SK-N-SH treated with all-trans-retinoic acid at 6 μM for 48 hours (cell line): ENCODE results near the gene EGFL8.

Experiments used
- ATAC-seq: fragments of 200-7000 bp; cut with Tn5 transposase; 3 replicates; pipeline ENCODE4 v1.9.1; 2020; ENCODE audit warnings: mild to moderate bottlenecking, moderate library complexity
- ARNTL ChIP-seq: fragments of 450-650 bp; formaldehyde crosslinking; IDR thresholded peaks from 2 replicates; pipeline ENCODE4 v1.5.0; 2020; ENCODE audit warnings: low read depth, mild to moderate bottlenecking, moderate library complexity, borderline replicate concordance
- BACH2 ChIP-seq: fragments of 250-450 bp; sonication (Bioruptor Pico); IDR thresholded peaks from 2 replicates; pipeline ENCODE4 v1.9.0; 2021; ENCODE audit warnings: mild to moderate bottlenecking, borderline replicate concordance
- CSDC2 ChIP-seq: fragments of 250-450 bp; sonication (Bioruptor Pico); IDR thresholded peaks from 2 replicates; pipeline ENCODE4 v1.5.0; 2020; ENCODE audit warnings: mild to moderate bottlenecking, moderate library complexity
- ESRRG ChIP-seq: fragments of 250-450 bp; sonication (Bioruptor Pico); IDR thresholded peaks from 2 replicates; pipeline ENCODE4 v1.6.1; 2021; ENCODE audit warnings: mild to moderate bottlenecking
- GLIS3 ChIP-seq: fragments of 250-450 bp; sonication (Bioruptor Pico); IDR thresholded peaks from 2 replicates; pipeline ENCODE4 v1.5.0; 2020; ENCODE audit warnings: mild to moderate bottlenecking, moderate library complexity
- ISL1 ChIP-seq: fragments of 250-450 bp; sonication (Bioruptor Pico); IDR thresholded peaks from 2 replicates; pipeline ENCODE4 v2.1.2; 2022; ENCODE audit warnings: mild to moderate bottlenecking, moderate library complexity
- OSR1 ChIP-seq: fragments of 250-450 bp; sonication (Bioruptor Pico); IDR thresholded peaks from 2 replicates; pipeline ENCODE4 v1.8.0; 2022; ENCODE audit warnings: moderate library complexity, mild to moderate bottlenecking, inconsistent platforms
- PPARA ChIP-seq: fragments of 250-450 bp; sonication (Bioruptor Pico); IDR thresholded peaks from 2 replicates; pipeline ENCODE4 v1.5.0; 2020; ENCODE audit warnings: mild to moderate bottlenecking, borderline replicate concordance
- RARB ChIP-seq: fragments of 250-450 bp; sonication (Bioruptor Pico); IDR thresholded peaks from 2 replicates; pipeline ENCODE4 v1.8.0; 2021; ENCODE audit warnings: mild to moderate bottlenecking, moderate library complexity
- SNAI2 ChIP-seq: fragments of 250-450 bp; sonication (Bioruptor Pico); IDR thresholded peaks from 2 replicates; pipeline ENCODE4 v1.5.0; 2020; ENCODE audit warnings: mild to moderate bottlenecking, moderate library complexity
- TCF4 ChIP-seq: fragments of 250-450 bp; sonication (Bioruptor Pico); IDR thresholded peaks from 2 replicates; pipeline ENCODE4 v1.8.0; 2021; ENCODE audit warnings: mild to moderate bottlenecking, moderate library complexity, borderline replicate concordance
- TOX ChIP-seq: fragments of 250-450 bp; sonication (Bioruptor Pico); IDR thresholded peaks from 2 replicates; pipeline ENCODE4 v1.8.0; 2021; ENCODE audit warnings: mild to moderate bottlenecking, moderate library complexity, borderline replicate concordance
- ZC3H10 ChIP-seq: fragments of 250-450 bp; sonication (Bioruptor Pico); IDR thresholded peaks from 2 replicates; pipeline ENCODE4 v1.5.1; 2021; ENCODE audit warnings: mild to moderate bottlenecking, moderate library complexity
- ZFP3 ChIP-seq: fragments of 250-450 bp; sonication (Bioruptor Pico); IDR thresholded peaks from 2 replicates; pipeline ENCODE4 v1.5.0; 2020; ENCODE audit warnings: mild to moderate bottlenecking, moderate library complexity
- ZFP30 ChIP-seq: fragments of 450-650 bp; formaldehyde crosslinking; IDR thresholded peaks from 2 replicates; pipeline ENCODE4 v1.5.0; 2022; ENCODE audit warnings: mild to moderate bottlenecking, moderate library complexity
- ZNF565 ChIP-seq: fragments of 450-650 bp; formaldehyde crosslinking; conservative IDR thresholded peaks from 2 replicates; pipeline ENCODE4 v1.5.0; 2020; ENCODE audit warnings: low read depth, mild to moderate bottlenecking, moderate library complexity
- ZNF70 ChIP-seq: fragments of 450-650 bp; formaldehyde crosslinking; IDR thresholded peaks from 2 replicates; pipeline ENCODE4 v1.5.0; 2020; ENCODE audit warnings: mild to moderate bottlenecking, moderate library complexity
- ZNF8 ChIP-seq: fragments of 450-650 bp; formaldehyde crosslinking; IDR thresholded peaks from 2 replicates; pipeline ENCODE4 v1.5.0; 2020; ENCODE audit warnings: mild to moderate bottlenecking, moderate library complexity
- TF ChIP-seq, protein P1 (sequence below): fragments of 250-450 bp; sonication (Bioruptor Pico); IDR thresholded peaks from 2 replicates; pipeline ENCODE4 v1.5.1; 2020; ENCODE audit warnings: low read depth, mild to moderate bottlenecking, moderate library complexity
- TF ChIP-seq, protein P2 (sequence below): fragments of 250-450 bp; sonication (Bioruptor Pico); IDR thresholded peaks from 2 replicates; pipeline ENCODE4 v1.8.0; 2021; ENCODE audit warnings: low read depth, mild to moderate bottlenecking, moderate library complexity, borderline replicate concordance
- TF ChIP-seq, protein P3 (sequence below): fragments of 250-450 bp; sonication (Bioruptor Pico); IDR thresholded peaks from 2 replicates; pipeline ENCODE4 v1.5.0; 2020; ENCODE audit warnings: mild to moderate bottlenecking, moderate library complexity
- TF ChIP-seq, protein P4 (sequence below): fragments of 250-450 bp; sonication (Bioruptor Pico); IDR thresholded peaks from 2 replicates; pipeline ENCODE4 v1.8.0; 2020; ENCODE audit warnings: mild to moderate bottlenecking, moderate library complexity, borderline replicate concordance

The EGFL8 gene

DNA sequence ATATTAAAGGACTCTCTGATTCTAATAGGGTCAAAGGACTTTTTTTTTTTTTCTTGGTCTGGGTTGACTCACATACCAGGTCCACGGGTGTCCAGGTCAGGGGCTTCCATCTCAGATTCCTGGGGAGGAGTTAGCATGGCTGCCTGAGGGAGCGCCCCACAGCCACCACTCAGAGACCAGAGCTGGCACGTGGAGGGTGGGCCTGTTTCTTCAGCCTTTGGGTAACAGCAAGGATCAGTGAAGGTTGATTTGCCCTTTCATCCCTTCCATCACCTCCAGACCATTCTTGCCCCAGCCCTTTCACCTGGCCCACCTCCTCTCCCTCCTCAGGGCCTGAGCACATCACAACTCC lies 33.9 kb downstream of the EGFL8 start:
- TF ChIP-seq ISL1 (CRISPR knock-in tag) = no peak
- no peak for TF ChIP-seq ZFP30 (CRISPR knock-in tag)
- TF ChIP-seq RARB (CRISPR knock-in tag) = no peak
- no peak for TF ChIP-seq ZNF8
- no peak for TF ChIP-seq OSR1 (CRISPR knock-in tag)
- TF ChIP-seq, protein P1, sequence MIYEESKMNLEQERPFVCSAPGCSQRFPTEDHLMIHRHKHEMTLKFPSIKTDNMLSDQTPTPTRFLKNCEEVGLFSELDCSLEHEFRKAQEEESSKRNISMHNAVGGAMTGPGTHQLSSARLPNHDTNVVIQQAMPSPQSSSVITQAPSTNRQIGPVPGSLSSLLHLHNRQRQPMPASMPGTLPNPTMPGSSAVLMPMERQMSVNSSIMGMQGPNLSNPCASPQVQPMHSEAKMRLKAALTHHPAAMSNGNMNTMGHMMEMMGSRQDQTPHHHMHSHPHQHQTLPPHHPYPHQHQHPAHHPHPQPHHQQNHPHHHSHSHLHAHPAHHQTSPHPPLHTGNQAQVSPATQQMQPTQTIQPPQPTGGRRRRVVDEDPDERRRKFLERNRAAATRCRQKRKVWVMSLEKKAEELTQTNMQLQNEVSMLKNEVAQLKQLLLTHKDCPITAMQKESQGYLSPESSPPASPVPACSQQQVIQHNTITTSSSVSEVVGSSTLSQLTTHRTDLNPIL (CRISPR knock-in tag) = no peak
- TF ChIP-seq ARNTL (CRISPR knock-in tag) = no peak
- TF ChIP-seq TOX (CRISPR knock-in tag) = no peak
- no peak for TF ChIP-seq ZC3H10 (CRISPR knock-in tag)
- TF ChIP-seq SNAI2 = no peak
- TF ChIP-seq ESRRG (CRISPR knock-in tag) = no peak
- TF ChIP-seq ZNF70 (CRISPR knock-in tag) = no peak
- ATAC-seq = no peak

DNA sequence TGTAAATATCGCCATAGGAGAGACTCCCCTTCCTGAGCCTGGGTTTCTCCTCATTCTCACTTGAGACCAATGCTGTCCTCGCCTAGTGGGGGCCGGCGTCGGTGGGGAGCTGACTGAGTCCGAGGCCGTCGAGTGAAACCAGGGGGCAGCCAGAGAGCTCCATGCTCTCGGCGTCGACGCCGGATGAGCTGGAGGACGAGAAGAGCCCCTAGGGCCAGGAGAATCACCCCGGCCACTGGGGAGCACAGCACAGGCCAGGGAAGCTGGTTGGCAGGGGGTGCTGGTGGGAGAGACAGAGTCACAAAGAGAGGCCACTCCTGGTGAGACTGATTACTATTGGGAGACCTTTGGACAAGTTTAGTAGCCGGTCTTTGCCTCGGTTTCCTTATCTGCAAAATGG lies 34.5 kb downstream of the EGFL8 start:
- ATAC-seq = no peak
- TF ChIP-seq ZNF565 (CRISPR knock-in tag) (no peak), ZNF70 (CRISPR knock-in tag) (no peak), ZFP3 (CRISPR knock-in tag) (no peak), GLIS3 (no peak), ZFP30 (CRISPR knock-in tag) (no peak), TOX (CRISPR knock-in tag) (no peak), ARNTL (CRISPR knock-in tag) (no peak)
- TF ChIP-seq, protein P2, sequence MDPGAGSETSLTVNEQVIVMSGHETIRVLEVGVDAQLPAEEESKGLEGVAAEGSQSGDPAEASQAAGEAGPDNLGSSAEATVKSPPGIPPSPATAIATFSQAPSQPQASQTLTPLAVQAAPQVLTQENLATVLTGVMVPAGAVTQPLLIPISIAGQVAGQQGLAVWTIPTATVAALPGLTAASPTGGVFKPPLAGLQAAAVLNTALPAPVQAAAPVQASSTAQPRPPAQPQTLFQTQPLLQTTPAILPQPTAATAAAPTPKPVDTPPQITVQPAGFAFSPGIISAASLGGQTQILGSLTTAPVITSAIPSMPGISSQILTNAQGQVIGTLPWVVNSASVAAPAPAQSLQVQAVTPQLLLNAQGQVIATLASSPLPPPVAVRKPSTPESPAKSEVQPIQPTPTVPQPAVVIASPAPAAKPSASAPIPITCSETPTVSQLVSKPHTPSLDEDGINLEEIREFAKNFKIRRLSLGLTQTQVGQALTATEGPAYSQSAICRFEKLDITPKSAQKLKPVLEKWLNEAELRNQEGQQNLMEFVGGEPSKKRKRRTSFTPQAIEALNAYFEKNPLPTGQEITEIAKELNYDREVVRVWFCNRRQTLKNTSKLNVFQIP (CRISPR knock-in tag) = no peak
- TF ChIP-seq, protein P3, sequence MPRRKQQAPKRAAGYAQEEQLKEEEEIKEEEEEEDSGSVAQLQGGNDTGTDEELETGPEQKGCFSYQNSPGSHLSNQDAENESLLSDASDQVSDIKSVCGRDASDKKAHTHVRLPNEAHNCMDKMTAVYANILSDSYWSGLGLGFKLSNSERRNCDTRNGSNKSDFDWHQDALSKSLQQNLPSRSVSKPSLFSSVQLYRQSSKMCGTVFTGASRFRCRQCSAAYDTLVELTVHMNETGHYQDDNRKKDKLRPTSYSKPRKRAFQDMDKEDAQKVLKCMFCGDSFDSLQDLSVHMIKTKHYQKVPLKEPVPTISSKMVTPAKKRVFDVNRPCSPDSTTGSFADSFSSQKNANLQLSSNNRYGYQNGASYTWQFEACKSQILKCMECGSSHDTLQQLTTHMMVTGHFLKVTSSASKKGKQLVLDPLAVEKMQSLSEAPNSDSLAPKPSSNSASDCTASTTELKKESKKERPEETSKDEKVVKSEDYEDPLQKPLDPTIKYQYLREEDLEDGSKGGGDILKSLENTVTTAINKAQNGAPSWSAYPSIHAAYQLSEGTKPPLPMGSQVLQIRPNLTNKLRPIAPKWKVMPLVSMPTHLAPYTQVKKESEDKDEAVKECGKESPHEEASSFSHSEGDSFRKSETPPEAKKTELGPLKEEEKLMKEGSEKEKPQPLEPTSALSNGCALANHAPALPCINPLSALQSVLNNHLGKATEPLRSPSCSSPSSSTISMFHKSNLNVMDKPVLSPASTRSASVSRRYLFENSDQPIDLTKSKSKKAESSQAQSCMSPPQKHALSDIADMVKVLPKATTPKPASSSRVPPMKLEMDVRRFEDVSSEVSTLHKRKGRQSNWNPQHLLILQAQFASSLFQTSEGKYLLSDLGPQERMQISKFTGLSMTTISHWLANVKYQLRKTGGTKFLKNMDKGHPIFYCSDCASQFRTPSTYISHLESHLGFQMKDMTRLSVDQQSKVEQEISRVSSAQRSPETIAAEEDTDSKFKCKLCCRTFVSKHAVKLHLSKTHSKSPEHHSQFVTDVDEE (CRISPR knock-in tag) = no peak
- TF ChIP-seq, protein P1 (CRISPR knock-in tag) = no peak

DNA sequence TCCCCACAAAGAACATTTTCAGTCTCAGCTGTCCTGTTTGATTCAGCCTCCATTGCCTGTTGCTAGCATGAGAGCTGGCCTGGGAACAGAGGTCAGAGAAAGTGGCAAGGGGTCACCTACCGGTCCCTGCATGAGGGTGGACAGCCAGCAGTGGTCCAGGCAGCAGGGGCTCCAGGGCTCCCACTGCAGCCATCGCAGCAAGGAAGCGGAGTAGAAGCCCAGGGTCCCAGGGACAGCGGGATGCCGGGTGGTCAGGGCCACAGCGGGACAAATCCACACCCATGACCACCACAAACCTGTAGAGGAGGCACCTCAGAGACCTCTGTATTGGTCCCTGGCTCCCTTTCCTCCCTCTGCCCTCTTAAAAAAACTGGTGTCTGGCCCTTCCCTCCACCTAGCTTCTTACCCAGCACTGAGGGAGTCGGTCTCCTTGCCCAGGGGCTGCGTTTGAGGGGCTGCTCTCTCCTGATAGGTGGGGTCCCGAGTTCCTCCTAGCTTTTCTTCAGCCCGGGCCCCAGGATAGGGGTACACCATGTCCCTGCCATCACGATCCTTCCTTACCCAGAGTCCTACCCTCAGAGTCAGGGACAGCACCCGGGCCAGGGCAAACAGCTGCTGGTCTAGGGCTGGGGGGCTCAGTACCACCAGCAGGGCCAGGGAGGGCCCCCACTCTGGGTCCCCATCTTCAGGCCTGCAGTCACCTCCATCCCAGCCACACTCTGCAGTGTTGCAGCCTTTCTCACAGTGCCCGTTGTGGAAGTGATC lies 36.5 kb downstream of the EGFL8 start:
- no peak for ATAC-seq
- TF ChIP-seq ZNF70 (CRISPR knock-in tag) (no peak), OSR1 (CRISPR knock-in tag) (no peak), ISL1 (CRISPR knock-in tag) (no peak), ZFP3 (CRISPR knock-in tag) (no peak), ESRRG (CRISPR knock-in tag) (no peak), CSDC2 (no peak), ZNF8 (no peak), ARNTL (CRISPR knock-in tag) (no peak), BACH2 (CRISPR knock-in tag) (no peak), GLIS3 (no peak), ZFP30 (CRISPR knock-in tag) (no peak), TCF4 (CRISPR knock-in tag) (no peak), PPARA (no peak), ZC3H10 (CRISPR knock-in tag) (no peak), ZNF565 (CRISPR knock-in tag) (no peak)
- TF ChIP-seq, protein P1 (CRISPR knock-in tag) = no peak
- TF ChIP-seq, protein P3 (CRISPR knock-in tag) = no peak
- TF ChIP-seq, protein P4, sequence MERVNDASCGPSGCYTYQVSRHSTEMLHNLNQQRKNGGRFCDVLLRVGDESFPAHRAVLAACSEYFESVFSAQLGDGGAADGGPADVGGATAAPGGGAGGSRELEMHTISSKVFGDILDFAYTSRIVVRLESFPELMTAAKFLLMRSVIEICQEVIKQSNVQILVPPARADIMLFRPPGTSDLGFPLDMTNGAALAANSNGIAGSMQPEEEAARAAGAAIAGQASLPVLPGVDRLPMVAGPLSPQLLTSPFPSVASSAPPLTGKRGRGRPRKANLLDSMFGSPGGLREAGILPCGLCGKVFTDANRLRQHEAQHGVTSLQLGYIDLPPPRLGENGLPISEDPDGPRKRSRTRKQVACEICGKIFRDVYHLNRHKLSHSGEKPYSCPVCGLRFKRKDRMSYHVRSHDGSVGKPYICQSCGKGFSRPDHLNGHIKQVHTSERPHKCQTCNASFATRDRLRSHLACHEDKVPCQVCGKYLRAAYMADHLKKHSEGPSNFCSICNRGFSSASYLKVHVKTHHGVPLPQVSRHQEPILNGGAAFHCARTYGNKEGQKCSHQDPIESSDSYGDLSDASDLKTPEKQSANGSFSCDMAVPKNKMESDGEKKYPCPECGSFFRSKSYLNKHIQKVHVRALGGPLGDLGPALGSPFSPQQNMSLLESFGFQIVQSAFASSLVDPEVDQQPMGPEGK = no peak
